ENCODE measurements around the gene TPST2.

The TPST2 gene

GRCh38 chr22:26610072-26610958 lies 20.4 kb upstream of the TPST2 start:
- DNase-seq: no peak

GRCh38 chr22:26609287-26609686 lies 19.4 kb upstream of the TPST2 start:
- no peak for DNase-seq

- no peak for DNase-seq
These were observed 18.2 kb upstream of the TPST2 start for GRCh38 chr22:26608129-26608528.

GRCh38 chr22:26606611-26607010 lies 16.7 kb upstream of the TPST2 start:
- no peak for DNase-seq

GRCh38 chr22:26604368-26604767 lies 14.4 kb upstream of the TPST2 start:
- DNase-seq: no peak

GRCh38 chr22:26602127-26602526 lies 12.2 kb upstream of the TPST2 start:
- no peak for DNase-seq

GRCh38 chr22:26601726-26602125 lies 11.8 kb upstream of the TPST2 start:
- DNase-seq: no peak

- DNase-seq: no peak
These were observed 9.6 kb upstream of the TPST2 start for GRCh38 chr22:26599505-26599904.

GRCh38 chr22:26597480-26597879 lies 7.5 kb upstream of the TPST2 start:
- no peak for DNase-seq

GRCh38 chr22:26597026-26597425 lies 7.1 kb upstream of the TPST2 start:
- no peak for DNase-seq

- no peak for DNase-seq
These were observed 3.8 kb upstream of the TPST2 start for GRCh38 chr22:26593763-26594162.

GRCh38 chr22:26592421-26592891 lies 2.5 kb upstream of the TPST2 start:
- peak; percentile 61 for DNase-seq

GRCh38 chr22:26589367-26589844 lies 526 bp downstream of the TPST2 start:
- DNase-seq: peak; percentile 23

GRCh38 chr22:26588729-26589366 lies 1.1 kb downstream of the TPST2 start:
- DNase-seq: no peak

GRCh38 chr22:26587991-26588613 lies 1.8 kb downstream of the TPST2 start:
- DNase-seq: no peak

GRCh38 chr22:26586556-26587325 lies 3.2 kb downstream of the TPST2 start:
- DNase-seq: no peak

GRCh38 chr22:26585104-26585790 lies 4.7 kb downstream of the TPST2 start:
- DNase-seq: no peak

GRCh38 chr22:26584010-26584409 lies 5.9 kb downstream of the TPST2 start:
- DNase-seq: no peak

GRCh38 chr22:26581633-26582168 lies 8.2 kb downstream of the TPST2 start:
- no peak for DNase-seq

GRCh38 chr22:26581026-26581425 lies 8.9 kb downstream of the TPST2 start:
- no peak for DNase-seq

GRCh38 chr22:26580240-26580962 lies 9.5 kb downstream of the TPST2 start:
- DNase-seq: no peak
